Central memory CD8-positive, alpha-beta T cell (primary cell): ENCODE data around the gene RNF180.
"Not testable (repeated sequence)": the region's sequence is repeated elsewhere in the genome, so short reads cannot be mapped to it uniquely, and the experiment has no call there.

Experiments
- ATAC-seq: fragments of 150-1000 bp; cut with Tn5 transposase; replicated peaks from 2 replicates; pipeline ENCODE4 v1.10.0; 2022; ENCODE audit warnings: mild to moderate bottlenecking, moderate FRiP score, moderate number of reproducible peaks; ENCODE audit not compliant: poor library complexity, severe bottlenecking; ENCODE audit errors: extremely low read depth
- DNase-seq, 2 donors: peaks; one replicate each; pipeline ENCODE4 v3.0.0; 2021; ENCODE audit warnings: low spot score in 2 of 2
- H3K27ac Mint-ChIP-seq: one replicate; pipeline ENCODE4 v1.8.0; 2022; ENCODE audit warnings: low read depth, mild to moderate bottlenecking, moderate library complexity, mixed read lengths
- H3K27me3 Mint-ChIP-seq: one replicate; pipeline ENCODE4 v1.8.0; 2022; ENCODE audit warnings: mixed read lengths
- H3K36me3 Mint-ChIP-seq: one replicate; pipeline ENCODE4 v1.8.0; 2022; ENCODE audit warnings: mild to moderate bottlenecking, moderate library complexity, mixed read lengths; ENCODE audit not compliant: insufficient read depth
- H3K4me1 Mint-ChIP-seq: one replicate; pipeline ENCODE4 v1.8.0; 2022; ENCODE audit warnings: mixed read lengths
- H3K4me3 Mint-ChIP-seq: one replicate; pipeline ENCODE4 v1.8.0; 2022; ENCODE audit warnings: mild to moderate bottlenecking, moderate library complexity, mixed read lengths
- H3K9me3 Mint-ChIP-seq: one replicate; pipeline ENCODE4 v1.8.0; 2022; ENCODE audit warnings: mixed read lengths

RNF180 gene

DNA sequence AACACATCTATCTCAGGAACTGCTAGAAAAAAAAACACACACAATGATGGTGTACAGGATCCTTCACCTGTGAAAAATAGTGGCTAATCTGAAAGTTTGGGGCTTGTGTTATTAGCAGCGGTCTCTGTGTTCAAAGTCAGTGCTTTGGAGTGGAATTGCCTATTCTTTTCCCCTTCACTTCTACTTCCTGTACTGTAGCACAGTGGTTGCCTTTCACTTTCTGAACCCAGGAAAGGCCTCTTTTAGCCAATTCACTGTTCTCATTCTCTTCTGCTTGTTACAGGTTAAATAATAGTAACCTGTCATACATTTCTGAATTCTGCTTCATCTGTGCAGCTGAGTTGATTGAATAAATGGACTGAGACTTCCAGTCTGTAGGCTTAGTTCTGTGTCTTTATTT, 178.9 kb downstream of the RNF180 start:
- Mint-ChIP-seq H3K4me1 (no peaks in the 10 kb centered on the region), H3K9me3 (no peaks in the 10 kb centered on the region), H3K27ac (no peak overlapping the region), H3K27me3 (no peaks in the 10 kb centered on the region), H3K36me3 (no peaks in the 10 kb centered on the region), H3K4me3 (no peak overlapping the region)
- no peak for ATAC-seq
- DNase-seq: no peak

DNA sequence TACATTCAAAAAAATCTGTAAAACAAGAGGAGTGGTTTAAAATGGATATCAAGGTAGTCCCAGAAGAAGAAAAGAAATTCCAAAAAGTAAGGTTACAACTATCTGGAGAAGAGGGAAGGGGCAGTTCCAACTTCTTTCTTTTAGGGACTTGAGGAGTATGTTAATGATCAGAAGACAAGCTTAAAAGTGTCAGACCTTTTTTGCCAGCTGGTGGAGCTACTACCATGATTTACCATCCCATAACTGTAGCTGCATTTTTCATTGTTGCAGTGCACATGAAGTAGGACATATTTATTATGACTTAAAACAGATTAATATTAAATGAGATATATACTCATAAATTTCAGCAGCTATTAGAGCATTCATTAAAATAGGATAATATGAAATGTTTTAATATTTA, 181.7 kb downstream of the RNF180 start:
- Mint-ChIP-seq H3K4me3 (no peak overlapping the region), H3K27me3 (no peaks in the 10 kb centered on the region), H3K36me3 (no peaks in the 10 kb centered on the region), H3K27ac (no peak overlapping the region), H3K9me3 (no peaks in the 10 kb centered on the region), H3K4me1 (no peaks in the 10 kb centered on the region)
- no peak for DNase-seq
- no peak for ATAC-seq

DNA sequence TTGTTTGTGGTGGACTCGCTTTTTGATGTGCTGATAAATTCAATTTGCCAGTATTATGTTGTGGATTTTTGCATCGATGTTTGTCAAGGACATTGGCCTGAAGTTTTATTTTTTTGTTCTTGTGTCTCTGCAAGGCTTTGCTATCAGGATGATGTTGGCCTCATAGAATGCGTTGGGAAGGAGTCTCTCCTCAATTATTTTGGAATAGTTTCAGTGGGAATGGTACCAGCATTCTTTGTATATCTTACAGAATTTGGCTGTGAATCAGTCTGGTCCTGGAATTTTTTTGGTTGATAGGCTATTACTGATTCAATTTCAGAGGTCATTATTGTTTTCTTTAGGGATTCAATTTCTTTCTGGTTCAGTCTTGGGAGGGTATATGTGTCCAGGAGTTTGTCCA, 198.8 kb downstream of the RNF180 start:
- Mint-ChIP-seq H3K36me3 (no peaks in the 10 kb centered on the region), H3K9me3 (peaks cover 18% of the 10 kb centered on the region), H3K27ac (no peak overlapping the region), H3K27me3 (no peaks in the 10 kb centered on the region), H3K4me3 (no peak overlapping the region), H3K4me1 (no peaks in the 10 kb centered on the region)
- DNase-seq (no peak), ATAC-seq (no peak)

- Mint-ChIP-seq H3K27ac (no peak overlapping the region), H3K9me3 (peaks cover 13% of the 10 kb centered on the region), H3K27me3 (no peaks in the 10 kb centered on the region), H3K36me3 (no peaks in the 10 kb centered on the region), H3K4me1 (no peaks in the 10 kb centered on the region), H3K4me3 (no peak overlapping the region)
- no peak for DNase-seq
- no peak for ATAC-seq
Observed at GRCh38 chr5:64384765-64385164, 219.1 kb downstream of the RNF180 start.

DNA sequence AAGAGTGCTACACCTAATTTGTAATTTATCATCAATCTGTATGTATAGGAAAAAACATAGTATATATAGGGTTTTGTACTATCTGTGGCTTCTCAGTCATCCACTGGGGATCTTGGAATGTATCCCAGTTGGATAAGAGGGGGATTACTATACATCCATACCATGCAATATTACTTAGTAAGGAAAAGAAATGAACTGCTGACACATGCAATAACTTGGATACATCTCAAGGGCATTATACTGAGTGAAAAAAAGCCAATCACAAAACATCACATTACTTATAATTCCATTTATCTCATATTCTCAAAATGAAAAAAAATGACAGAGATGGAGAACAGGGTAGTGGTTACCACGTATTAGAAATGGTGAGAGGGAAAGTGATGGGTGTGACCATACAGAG, 231.9 kb downstream of the RNF180 start:
- H3K36me3 Mint-ChIP-seq: no peaks in the 10 kb centered on the region
- H3K4me1 Mint-ChIP-seq: no peaks in the 10 kb centered on the region
- H3K4me3 Mint-ChIP-seq: no peak overlapping the region
- no peak overlapping the region for H3K27ac Mint-ChIP-seq
- no peaks in the 10 kb centered on the region for H3K9me3 Mint-ChIP-seq
- no peaks in the 10 kb centered on the region for H3K27me3 Mint-ChIP-seq
- ATAC-seq (no peak), DNase-seq (no peak)

DNA sequence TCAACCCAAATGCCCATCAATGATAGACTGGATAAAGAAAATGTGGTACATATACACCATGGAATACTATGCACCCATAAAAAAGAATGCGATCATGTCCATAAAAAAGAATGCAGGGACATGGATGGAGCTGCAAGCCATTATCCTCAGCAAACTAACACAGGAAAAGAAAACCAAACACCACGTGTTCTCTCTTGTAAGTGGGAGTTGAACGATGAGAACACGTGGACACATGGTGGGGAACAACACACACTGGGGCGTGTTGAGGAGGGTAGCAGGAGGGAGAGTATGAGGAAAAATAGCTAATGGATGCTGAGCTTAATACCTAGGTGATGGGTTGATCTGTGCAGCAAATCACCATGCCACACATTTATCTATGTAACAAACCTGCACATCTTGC, 233.1 kb downstream of the RNF180 start:
- not testable (repeated sequence) for ATAC-seq, H3K4me3 Mint-ChIP-seq, DNase-seq, H3K27me3 Mint-ChIP-seq, H3K27ac Mint-ChIP-seq, H3K4me1 Mint-ChIP-seq, H3K36me3 Mint-ChIP-seq, H3K9me3 Mint-ChIP-seq

DNA sequence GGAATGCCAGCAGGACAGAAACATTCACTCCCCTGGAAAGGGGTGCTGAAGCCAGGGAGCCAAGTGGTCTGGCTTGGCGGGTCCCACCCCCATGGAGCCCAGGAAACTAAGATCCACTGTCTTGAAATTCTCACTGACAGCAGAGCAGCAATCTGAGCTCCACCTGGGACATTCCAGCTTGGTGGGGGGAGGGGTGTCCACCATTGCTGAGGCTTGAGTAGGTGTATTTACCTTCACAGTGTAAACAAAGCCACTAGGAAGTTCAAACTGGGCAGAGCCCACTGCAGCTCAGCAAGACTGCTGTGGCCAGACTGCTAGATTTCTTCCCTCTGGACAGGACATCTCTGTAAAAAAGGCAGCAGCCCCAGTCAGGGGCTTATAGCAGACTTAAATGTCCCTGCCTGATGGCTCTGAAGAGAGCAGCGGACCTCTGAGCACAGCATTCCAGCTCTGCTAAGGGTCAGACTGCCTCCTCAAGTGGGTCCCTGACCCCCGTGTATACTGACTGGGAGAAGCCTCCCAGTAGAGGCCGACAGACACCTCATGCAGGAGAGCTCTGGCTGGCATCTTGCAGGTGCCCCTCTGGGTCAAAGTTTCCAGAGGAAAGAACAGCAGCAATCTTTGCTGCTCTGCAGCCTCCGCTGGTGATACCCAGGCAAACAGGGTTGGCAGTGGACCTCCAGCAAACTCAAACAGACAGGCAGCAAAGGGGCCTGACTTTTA, 241.6 kb downstream of the RNF180 start:
- H3K36me3 Mint-ChIP-seq, H3K4me3 Mint-ChIP-seq, ATAC-seq: not testable (repeated sequence)

DNA sequence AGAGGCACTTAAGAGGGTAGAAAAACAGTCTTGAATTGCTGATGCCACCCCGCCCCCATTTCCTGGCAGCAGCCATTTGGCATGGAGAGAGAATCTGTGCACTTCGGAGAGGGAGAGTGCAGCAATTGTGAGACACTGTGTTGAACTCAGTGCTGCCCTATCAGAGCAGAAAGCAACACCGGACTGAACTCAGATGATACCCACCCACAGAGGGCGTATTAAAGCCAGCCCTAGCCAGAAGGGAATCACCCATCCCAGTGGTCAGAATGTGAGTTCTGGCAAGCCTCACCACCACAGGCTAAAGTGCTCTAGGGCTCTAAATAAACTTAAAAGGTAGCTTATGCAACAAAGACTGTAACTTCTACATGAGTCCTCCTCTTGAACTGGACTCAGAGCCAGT, 251.7 kb downstream of the RNF180 start:
- H3K4me3 Mint-ChIP-seq: no peak overlapping the region
- ATAC-seq (no peak), DNase-seq (no peak)
- no peaks in the 10 kb centered on the region for H3K27me3 Mint-ChIP-seq
- H3K4me1 Mint-ChIP-seq: no peaks in the 10 kb centered on the region
- H3K9me3 Mint-ChIP-seq: peaks cover 6% of the 10 kb centered on the region
- H3K36me3 Mint-ChIP-seq: no peaks in the 10 kb centered on the region
- no peak overlapping the region for H3K27ac Mint-ChIP-seq

More for the DNA sequence above, 241.6 kb downstream of the RNF180 start:
- H3K27me3 Mint-ChIP-seq, H3K4me1 Mint-ChIP-seq, DNase-seq, H3K27ac Mint-ChIP-seq: not testable (repeated sequence)
- peaks cover 38% of the 10 kb centered on the region for H3K9me3 Mint-ChIP-seq

DNA sequence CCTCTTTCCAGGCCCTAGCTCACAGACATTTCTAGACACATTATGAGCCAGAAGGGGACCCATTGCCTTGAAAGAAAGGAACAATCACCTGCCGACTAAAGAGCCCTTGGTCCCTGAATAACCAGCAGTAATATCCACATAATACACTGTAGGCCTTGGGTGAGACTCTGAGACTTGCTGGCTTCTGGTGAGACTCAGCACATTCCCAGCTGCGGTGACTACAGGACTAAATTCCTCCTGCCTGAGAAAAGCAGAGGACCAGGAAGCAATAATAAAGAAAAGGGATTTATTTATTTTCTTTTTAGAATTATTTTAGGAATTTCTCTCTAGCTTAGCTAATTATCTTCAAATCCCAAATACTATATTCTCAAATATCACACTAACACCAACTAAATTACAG, 252.4 kb downstream of the RNF180 start:
- Mint-ChIP-seq H3K4me3 (no peak overlapping the region), H3K27ac (no peak overlapping the region), H3K27me3 (no peaks in the 10 kb centered on the region), H3K36me3 (no peaks in the 10 kb centered on the region), H3K4me1 (no peaks in the 10 kb centered on the region), H3K9me3 (peaks cover 6% of the 10 kb centered on the region)
- no peak for ATAC-seq
- no peak for DNase-seq
